ENCODE results near the gene LIMD2. TPM values are rescaled to one million over a fixed set of nuclear protein-coding genes. Genes with fewer than 3 reads are reported as not detected.
A peak's percentile ranks its signal among the peaks of the same experiment; 100 is the strongest.

The LIMD2 gene
- polyA plus RNA-seq, 3 donors: 315 to 631 (median 334) TPM

DNA sequence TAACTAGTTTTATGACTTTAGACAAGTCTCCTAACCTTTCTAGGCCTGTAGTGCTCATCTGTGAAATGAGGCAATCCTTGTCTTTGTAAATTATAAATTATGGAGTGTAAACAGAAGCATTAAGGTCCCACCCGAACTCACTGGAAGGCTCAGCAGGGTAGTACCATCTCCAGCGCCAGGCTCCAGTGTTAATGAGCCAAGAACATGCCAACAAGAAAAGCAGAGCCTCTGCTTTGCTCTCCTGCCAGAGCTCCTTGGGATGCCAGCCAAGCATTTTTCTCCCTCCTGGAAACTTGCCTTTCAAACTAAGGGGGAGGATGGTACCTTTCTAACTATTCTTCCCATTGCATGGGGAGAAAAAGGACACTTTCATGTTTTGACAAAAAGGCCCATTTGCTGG is 14.9 kb downstream of the LIMD2 start:
- Histone ChIP-seq H3K36me3 (replicated peaks in 1 of 2; ENCODE audit: control insufficient read depth in 1 of 2, insufficient read depth in 2 of 2, low read length in 2 of 2) (peaks cover 92 to 99% of the 10 kb centered on the region in 2 donors), H2AFZ (ENCODE audit: insufficient read depth, low read depth, low read length, poor library complexity, severe bottlenecking) (no peak overlapping the region), H3K79me2 (ENCODE audit: insufficient read depth, low read length) (peaks cover 17% of the 10 kb centered on the region), H3K27ac (ENCODE audit: low read depth in 1 of 2, low read length in 2 of 2) (no peak overlapping the region), H3K4me2 (replicated peaks; ENCODE audit: extremely low read depth, low read length, poor library complexity, severe bottlenecking) (no peak overlapping the region), H3K9me3 (replicated peaks in 1 of 2; ENCODE audit: control insufficient read depth in 1 of 2, insufficient read depth in 1 of 2, low read length in 2 of 2) (no peaks in the 10 kb centered on the region), H3K4me1 (ENCODE audit: control insufficient read depth in 1 of 2, insufficient read depth in 2 of 2, low read length in 2 of 2) (peaks cover 0 to 13% of the 10 kb centered on the region in 2 donors), H3K9ac (ENCODE audit: insufficient read depth, low read length, poor library complexity, severe bottlenecking) (no peak overlapping the region), H3K4me3 (replicated peaks in 1 of 3; ENCODE audit: low read depth in 2 of 3, low read length in 3 of 3) (no peak overlapping the region), H3K27me3 (ENCODE audit: control insufficient read depth in 2 of 2, insufficient read depth in 2 of 2, low read length in 2 of 2) (no peaks in the 10 kb centered on the region), H4K20me1 (ENCODE audit: insufficient read depth, low read length) (peaks cover 100% of the 10 kb centered on the region)
- Mint-ChIP-seq H3K27me3 (ENCODE audit: low read depth in 3 of 3) (peaks cover 0 to 3% (median 2%) of the 10 kb centered on the region in 3 donors), H3K9me3 (peaks cover 0 to 3% (median 0%) of the 10 kb centered on the region in 7 donors), H3K4me1 (peaks cover 18% of the 10 kb centered on the region), H3K36me3 (peaks cover 89 to 100% of the 10 kb centered on the region in 2 donors), H3K27ac (peak overlapping the region in 1 of 7 donors; percentile 3), H3K4me3 (no peak overlapping the region)
- WGBS (ENCODE audit: insufficient coverage): 100% methylated on average over 1 of the region's 2 CpGs
- no peak for DNase-seq
- TF ChIP-seq, protein P1, sequence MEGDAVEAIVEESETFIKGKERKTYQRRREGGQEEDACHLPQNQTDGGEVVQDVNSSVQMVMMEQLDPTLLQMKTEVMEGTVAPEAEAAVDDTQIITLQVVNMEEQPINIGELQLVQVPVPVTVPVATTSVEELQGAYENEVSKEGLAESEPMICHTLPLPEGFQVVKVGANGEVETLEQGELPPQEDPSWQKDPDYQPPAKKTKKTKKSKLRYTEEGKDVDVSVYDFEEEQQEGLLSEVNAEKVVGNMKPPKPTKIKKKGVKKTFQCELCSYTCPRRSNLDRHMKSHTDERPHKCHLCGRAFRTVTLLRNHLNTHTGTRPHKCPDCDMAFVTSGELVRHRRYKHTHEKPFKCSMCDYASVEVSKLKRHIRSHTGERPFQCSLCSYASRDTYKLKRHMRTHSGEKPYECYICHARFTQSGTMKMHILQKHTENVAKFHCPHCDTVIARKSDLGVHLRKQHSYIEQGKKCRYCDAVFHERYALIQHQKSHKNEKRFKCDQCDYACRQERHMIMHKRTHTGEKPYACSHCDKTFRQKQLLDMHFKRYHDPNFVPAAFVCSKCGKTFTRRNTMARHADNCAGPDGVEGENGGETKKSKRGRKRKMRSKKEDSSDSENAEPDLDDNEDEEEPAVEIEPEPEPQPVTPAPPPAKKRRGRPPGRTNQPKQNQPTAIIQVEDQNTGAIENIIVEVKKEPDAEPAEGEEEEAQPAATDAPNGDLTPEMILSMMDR (IDR thresholded peaks at IDR 0.05): no peak
- intact Hi-C loops (cut with micrococcal nuclease): no loop called here

GRCh38 chr17:63682981-63683380 is 16.9 kb downstream of the LIMD2 start:
- Mint-ChIP-seq H3K4me1 (peaks cover 19% of the 10 kb centered on the region), H3K9me3 (peaks cover 0 to 7% (median 0%) of the 10 kb centered on the region in 7 donors), H3K36me3 (peaks cover 88 to 100% of the 10 kb centered on the region in 2 donors), H3K4me3 (no peak overlapping the region), H3K27ac (peak overlapping the region in 2 of 7 donors; percentile 7 to 74), H3K27me3 (ENCODE audit: low read depth in 3 of 3) (peaks cover 0 to 3% (median 2%) of the 10 kb centered on the region in 3 donors)
- H3K79me2 ChIP-seq (ENCODE audit: insufficient read depth, low read length): peaks cover 30% of the 10 kb centered on the region
- no peak overlapping the region for H3K4me3 ChIP-seq (replicated peaks in 1 of 3; ENCODE audit: low read depth in 2 of 3, low read length in 3 of 3)
- no peaks in the 10 kb centered on the region for H3K27me3 ChIP-seq (ENCODE audit: control insufficient read depth in 2 of 2, insufficient read depth in 2 of 2, low read length in 2 of 2)
- H4K20me1 ChIP-seq (ENCODE audit: insufficient read depth, low read length): peaks cover 100% of the 10 kb centered on the region
- no peak for DNase-seq
- no peak overlapping the region for H3K9ac ChIP-seq (ENCODE audit: insufficient read depth, low read length, poor library complexity, severe bottlenecking)
- no peaks in the 10 kb centered on the region for H3K9me3 ChIP-seq (replicated peaks in 1 of 2; ENCODE audit: control insufficient read depth in 1 of 2, insufficient read depth in 1 of 2, low read length in 2 of 2)
- TF ChIP-seq, protein P1 (IDR thresholded peaks at IDR 0.05): no peak
- peaks cover 92 to 99% of the 10 kb centered on the region in 2 donors for H3K36me3 ChIP-seq (replicated peaks in 1 of 2; ENCODE audit: control insufficient read depth in 1 of 2, insufficient read depth in 2 of 2, low read length in 2 of 2)
- no peak overlapping the region for H2AFZ ChIP-seq (ENCODE audit: insufficient read depth, low read depth, low read length, poor library complexity, severe bottlenecking)
- H3K27ac ChIP-seq (ENCODE audit: low read depth in 1 of 2, low read length in 2 of 2): peak overlapping the region in 1 of 2 donors; percentile 66
- H3K4me1 ChIP-seq (ENCODE audit: control insufficient read depth in 1 of 2, insufficient read depth in 2 of 2, low read length in 2 of 2): peaks cover 0 to 13% of the 10 kb centered on the region in 2 donors
- H3K4me2 ChIP-seq (replicated peaks; ENCODE audit: extremely low read depth, low read length, poor library complexity, severe bottlenecking): no peak overlapping the region
- intact Hi-C loops (cut with micrococcal nuclease): no loop called here
